ENCODE data around the gene IFRD1. TPM values are rescaled to one million over a fixed set of nuclear protein-coding genes. Genes with fewer than 3 reads are reported as not detected.
A peak's percentile ranks its signal among the peaks of the same experiment; 100 is the strongest.
"Not testable (repeated sequence)": the region's sequence is repeated elsewhere in the genome, so short reads cannot be mapped to it uniquely, and the experiment has no call there.

The IFRD1 gene
- total RNA-seq, 1 donor from 2014 or later = 88.3 TPM

DNA sequence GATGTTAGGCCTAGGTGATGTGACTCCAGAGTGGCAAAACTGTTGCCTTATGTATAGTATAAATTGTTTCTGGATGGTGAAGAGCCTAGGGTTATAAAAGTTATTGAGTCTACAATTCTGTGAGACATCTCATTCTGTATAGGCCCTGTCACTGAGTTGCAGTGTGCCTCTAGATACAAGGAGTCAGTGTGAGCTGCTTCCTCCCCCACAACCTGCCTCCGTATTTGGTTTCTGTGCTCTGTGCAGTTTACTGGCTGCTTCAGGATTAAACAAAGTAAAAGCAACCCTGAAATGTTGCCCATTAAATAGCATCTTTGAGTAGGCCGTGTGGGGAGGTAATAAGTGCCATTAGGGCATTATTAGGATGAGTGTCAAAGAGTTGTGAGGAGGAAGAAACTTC lies 1.9 kb upstream of the IFRD1 start:
- DNase-seq (ENCODE audit: low spot score) = no peak
- H3K27ac Mint-ChIP-seq = peak overlapping the region; percentile 94
- intact Hi-C loops (cut with micrococcal nuclease) = loop anchor here (5.0 kb wide), 2 partner anchors 334 to 886 kb away; partner anchors contain the start of gene IMMP2L
- no peaks in the 10 kb centered on the region for H3K27me3 Mint-ChIP-seq (ENCODE audit: insufficient read depth)
- no peaks in the 10 kb centered on the region for H3K9me3 Mint-ChIP-seq
- peak overlapping the region; percentile 92 for H3K4me3 Mint-ChIP-seq
- peaks cover 5% of the 10 kb centered on the region for H3K36me3 Mint-ChIP-seq (ENCODE audit: low read depth)
- peaks cover 47% of the 10 kb centered on the region for H3K4me1 Mint-ChIP-seq (ENCODE audit: low read depth)

DNA sequence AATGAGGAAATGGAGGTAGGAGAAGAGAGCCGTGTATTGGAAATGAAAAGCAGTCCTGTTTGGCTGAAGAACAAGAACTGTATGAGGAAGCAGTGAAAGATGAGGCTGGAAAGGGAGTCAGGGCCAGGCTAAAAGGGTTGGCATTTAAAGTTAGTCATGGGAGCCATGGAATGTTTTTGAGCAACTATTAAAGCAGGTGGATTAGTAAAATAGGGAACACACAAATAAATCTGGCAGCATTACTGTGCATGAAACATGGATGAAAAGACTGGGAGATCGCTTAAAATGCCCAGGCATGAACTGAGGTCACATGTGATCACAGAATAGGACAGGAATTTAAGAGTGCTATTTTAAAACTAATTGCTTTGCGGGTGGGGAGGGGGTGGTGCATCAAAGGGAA lies 1.4 kb upstream of the IFRD1 start:
- Mint-ChIP-seq H3K36me3 (ENCODE audit: low read depth) (peaks cover 5% of the 10 kb centered on the region), H3K4me1 (ENCODE audit: low read depth) (peaks cover 51% of the 10 kb centered on the region), H3K27ac (peak overlapping the region; percentile 94), H3K27me3 (ENCODE audit: insufficient read depth) (no peaks in the 10 kb centered on the region), H3K4me3 (peak overlapping the region; percentile 92), H3K9me3 (no peaks in the 10 kb centered on the region)
- intact Hi-C loops (cut with micrococcal nuclease) = loop anchor here (1.0 to 5.0 kb wide), 3 partner anchors 57 to 887 kb away; partner anchors contain the start of gene IMMP2L
- no peak for DNase-seq (ENCODE audit: low spot score)

GRCh38 chr7:112449353-112449752 lies 907 bp upstream of the IFRD1 start:
- Mint-ChIP-seq H3K27ac (peak overlapping the region; percentile 94), H3K4me3 (peak overlapping the region; percentile 92), H3K27me3 (ENCODE audit: insufficient read depth) (no peaks in the 10 kb centered on the region), H3K4me1 (ENCODE audit: low read depth) (peaks cover 47% of the 10 kb centered on the region), H3K9me3 (no peaks in the 10 kb centered on the region), H3K36me3 (ENCODE audit: low read depth) (peaks cover 5% of the 10 kb centered on the region)
- intact Hi-C loops (cut with micrococcal nuclease) = loop anchor here (1.0 to 5.0 kb wide), 3 partner anchors 57 to 887 kb away; partner anchors contain the start of gene IMMP2L
- peak; percentile 24 for DNase-seq (ENCODE audit: low spot score)

- H3K27me3 Mint-ChIP-seq (ENCODE audit: insufficient read depth) = no peaks in the 10 kb centered on the region
- H3K36me3 Mint-ChIP-seq (ENCODE audit: low read depth) = peaks cover 11% of the 10 kb centered on the region
- intact Hi-C loops (cut with micrococcal nuclease) = loop anchor here (1.0 to 5.0 kb wide), 9 partner anchors 28 to 1424 kb away; partner anchors contain the start of genes DOCK4, SMIM30, TMEM168 and ZNF277
- H3K27ac Mint-ChIP-seq = peak overlapping the region; percentile 94
- peaks cover 46% of the 10 kb centered on the region for H3K4me1 Mint-ChIP-seq (ENCODE audit: low read depth)
- no peaks in the 10 kb centered on the region for H3K9me3 Mint-ChIP-seq
- peak overlapping the region; percentile 92 for H3K4me3 Mint-ChIP-seq
- peak; percentile 86 for DNase-seq (ENCODE audit: low spot score)
Observed at GRCh38 chr7:112450807-112451761, 824 bp downstream of the IFRD1 start.

GRCh38 chr7:112452102-112452888 lies 2.0 kb downstream of the IFRD1 start:
- intact Hi-C loops (cut with micrococcal nuclease) = loop anchor here (5.0 kb wide), 2 partner anchors 1370 to 1425 kb away; no protein-coding TSS in a partner anchor
- Mint-ChIP-seq H3K4me3 (peak overlapping the region; percentile 92), H3K27me3 (ENCODE audit: insufficient read depth) (no peaks in the 10 kb centered on the region)

DNA sequence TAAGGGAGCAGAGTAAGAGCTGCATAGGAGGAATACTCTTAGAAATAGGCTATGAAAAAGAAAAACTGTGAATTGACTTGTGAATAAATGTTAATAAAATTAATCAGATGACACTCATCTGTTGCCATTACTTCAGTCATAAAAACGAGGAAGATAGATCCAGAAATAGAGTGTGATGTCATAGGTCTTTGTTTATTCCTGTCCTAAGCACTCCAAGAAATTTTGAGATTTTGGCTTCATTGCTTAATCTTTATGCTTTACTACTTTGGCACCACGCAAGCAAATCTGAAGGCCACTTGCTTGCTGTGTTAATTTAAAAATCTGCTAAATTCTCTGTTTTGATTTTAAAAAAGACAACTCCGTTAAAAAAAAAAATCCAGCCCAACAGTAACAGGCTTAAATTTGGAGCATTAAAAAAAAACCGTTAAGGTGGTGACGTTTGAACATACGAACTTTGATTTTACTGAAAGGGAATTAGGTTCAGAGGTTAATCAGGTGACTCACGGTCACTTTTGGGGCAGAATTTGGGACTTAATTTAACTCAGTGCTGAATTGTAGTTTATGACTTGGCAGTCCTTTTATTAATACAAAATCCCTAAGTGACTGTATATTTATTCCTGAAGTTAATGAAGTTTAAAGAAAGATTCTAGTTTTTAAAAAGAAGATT lies 3.4 kb downstream of the IFRD1 start:
- H3K36me3 Mint-ChIP-seq (ENCODE audit: low read depth) = peaks cover 13% of the 10 kb centered on the region
- intact Hi-C loops (cut with micrococcal nuclease) = loop anchor here (5.0 kb wide), 2 partner anchors 1371 to 1426 kb away; no protein-coding TSS in a partner anchor
- no peaks in the 10 kb centered on the region for H3K9me3 Mint-ChIP-seq
- no peak for DNase-seq (ENCODE audit: low spot score)
- no peaks in the 10 kb centered on the region for H3K27me3 Mint-ChIP-seq (ENCODE audit: insufficient read depth)
- peaks cover 34% of the 10 kb centered on the region for H3K4me1 Mint-ChIP-seq (ENCODE audit: low read depth)
- no peak overlapping the region for H3K4me3 Mint-ChIP-seq
- H3K27ac Mint-ChIP-seq = no peak overlapping the region

More at GRCh38 chr7:112452102-112452888, 2.0 kb downstream of the IFRD1 start:
- peak overlapping the region; percentile 82 for H3K27ac Mint-ChIP-seq
- DNase-seq (ENCODE audit: low spot score) = no peak
- H3K36me3 Mint-ChIP-seq (ENCODE audit: low read depth) = peaks cover 11% of the 10 kb centered on the region
- peaks cover 38% of the 10 kb centered on the region for H3K4me1 Mint-ChIP-seq (ENCODE audit: low read depth)
- no peaks in the 10 kb centered on the region for H3K9me3 Mint-ChIP-seq

GRCh38 chr7:112454191-112454590 lies 3.9 kb downstream of the IFRD1 start:
- H3K9me3 Mint-ChIP-seq; H3K27me3 Mint-ChIP-seq (ENCODE audit: insufficient read depth); H3K4me3 Mint-ChIP-seq; DNase-seq (ENCODE audit: low spot score); H3K27ac Mint-ChIP-seq: not testable (repeated sequence)
- intact Hi-C loops (cut with micrococcal nuclease) = loop anchor here (5.0 kb wide), 2 partner anchors 1372 to 1427 kb away; no protein-coding TSS in a partner anchor
- peaks cover 28% of the 10 kb centered on the region for H3K4me1 Mint-ChIP-seq (ENCODE audit: low read depth)
- peaks cover 18% of the 10 kb centered on the region for H3K36me3 Mint-ChIP-seq (ENCODE audit: low read depth)

GRCh38 chr7:112459645-112460044 lies 9.4 kb downstream of the IFRD1 start:
- H3K4me1 Mint-ChIP-seq (ENCODE audit: low read depth) = no peaks in the 10 kb centered on the region
- peaks cover 48% of the 10 kb centered on the region for H3K36me3 Mint-ChIP-seq (ENCODE audit: low read depth)
- intact Hi-C loops (cut with micrococcal nuclease) = no loop called here
- H3K27ac Mint-ChIP-seq = no peak overlapping the region
- no peaks in the 10 kb centered on the region for H3K27me3 Mint-ChIP-seq (ENCODE audit: insufficient read depth)
- no peak for DNase-seq (ENCODE audit: low spot score)
- H3K9me3 Mint-ChIP-seq = no peaks in the 10 kb centered on the region
- no peak overlapping the region for H3K4me3 Mint-ChIP-seq

DNA sequence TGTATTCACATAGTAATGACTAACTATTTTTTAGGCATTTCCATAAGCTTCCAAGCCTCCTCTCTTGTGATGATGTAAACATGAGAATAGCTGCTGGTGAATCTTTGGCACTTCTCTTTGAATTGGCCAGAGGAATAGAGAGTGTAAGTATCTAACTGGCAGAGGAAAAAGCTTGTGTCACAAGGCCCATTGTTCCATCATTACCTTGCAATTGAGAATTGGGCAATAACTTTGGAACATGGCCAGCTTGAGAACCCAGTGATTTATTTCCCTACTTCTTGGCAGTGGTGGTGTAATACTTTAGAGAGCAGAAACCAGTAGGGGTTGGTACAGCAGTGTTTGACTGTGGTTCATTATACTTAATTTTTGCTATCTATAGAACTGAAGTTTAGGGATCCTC lies 12.0 kb downstream of the IFRD1 start:
- no peak overlapping the region for H3K27ac Mint-ChIP-seq
- H3K27me3 Mint-ChIP-seq (ENCODE audit: insufficient read depth) = no peaks in the 10 kb centered on the region
- H3K4me3 Mint-ChIP-seq = no peak overlapping the region
- no peaks in the 10 kb centered on the region for H3K4me1 Mint-ChIP-seq (ENCODE audit: low read depth)
- intact Hi-C loops (cut with micrococcal nuclease) = no loop called here
- peaks cover 53% of the 10 kb centered on the region for H3K36me3 Mint-ChIP-seq (ENCODE audit: low read depth)
- no peaks in the 10 kb centered on the region for H3K9me3 Mint-ChIP-seq
- no peak for DNase-seq (ENCODE audit: low spot score)

GRCh38 chr7:112467867-112468266 lies 17.6 kb downstream of the IFRD1 start:
- intact Hi-C loops (cut with micrococcal nuclease) = no loop called here
- H3K4me3 Mint-ChIP-seq = no peak overlapping the region

GRCh38 chr7:112470194-112470593 lies 19.9 kb downstream of the IFRD1 start:
- Mint-ChIP-seq H3K9me3 (no peaks in the 10 kb centered on the region), H3K4me3 (no peak overlapping the region), H3K27me3 (ENCODE audit: insufficient read depth) (no peaks in the 10 kb centered on the region), H3K36me3 (ENCODE audit: low read depth) (peaks cover 50% of the 10 kb centered on the region), H3K4me1 (ENCODE audit: low read depth) (no peaks in the 10 kb centered on the region), H3K27ac (no peak overlapping the region)
- no peak for DNase-seq (ENCODE audit: low spot score)
- intact Hi-C loops (cut with micrococcal nuclease) = no loop called here

More at GRCh38 chr7:112467867-112468266, 17.6 kb downstream of the IFRD1 start:
- peaks cover 55% of the 10 kb centered on the region for H3K36me3 Mint-ChIP-seq (ENCODE audit: low read depth)
- DNase-seq (ENCODE audit: low spot score) = no peak
- no peak overlapping the region for H3K27ac Mint-ChIP-seq
- H3K4me1 Mint-ChIP-seq (ENCODE audit: low read depth) = no peaks in the 10 kb centered on the region
- no peaks in the 10 kb centered on the region for H3K27me3 Mint-ChIP-seq (ENCODE audit: insufficient read depth)
- no peaks in the 10 kb centered on the region for H3K9me3 Mint-ChIP-seq

DNA sequence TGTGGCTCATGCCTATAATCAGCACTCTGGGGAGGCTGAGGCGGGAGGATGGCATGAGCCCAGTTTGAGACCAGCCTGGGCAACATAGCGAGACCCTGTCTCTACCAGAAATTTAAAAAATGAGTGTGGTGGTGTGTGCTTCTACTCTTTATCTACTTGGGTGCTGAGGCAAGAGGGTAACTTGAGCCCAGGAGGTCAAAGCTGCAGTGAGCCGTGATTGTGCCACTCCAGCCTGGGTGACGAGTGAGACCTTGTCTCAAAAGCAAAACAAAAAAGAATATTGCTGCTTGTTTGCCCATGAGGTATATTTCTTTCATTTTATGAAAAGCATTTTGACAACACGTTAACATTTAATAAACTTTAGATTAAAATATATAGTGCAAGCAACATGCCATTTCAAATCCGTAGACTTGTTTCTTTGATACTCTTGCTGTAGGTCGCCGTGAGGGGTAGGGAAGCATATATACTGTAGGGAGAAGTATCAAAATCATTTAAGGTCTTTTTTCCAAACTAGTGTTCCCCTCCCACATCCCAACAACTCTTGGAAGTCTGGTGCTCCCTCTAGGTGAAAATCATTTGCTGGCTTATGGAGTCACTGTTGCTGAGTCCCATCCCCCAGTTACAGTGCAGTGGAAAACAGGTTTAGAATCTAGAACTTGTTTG lies 26.3 kb downstream of the IFRD1 start:
- Mint-ChIP-seq H3K9me3 (no peaks in the 10 kb centered on the region), H3K4me3 (no peak overlapping the region), H3K36me3 (ENCODE audit: low read depth) (peaks cover 36% of the 10 kb centered on the region), H3K27me3 (ENCODE audit: insufficient read depth) (no peaks in the 10 kb centered on the region), H3K4me1 (ENCODE audit: low read depth) (no peaks in the 10 kb centered on the region), H3K27ac (no peak overlapping the region)
- intact Hi-C loops (cut with micrococcal nuclease) = no loop called here
- DNase-seq (ENCODE audit: low spot score) = no peak

All from activated T-helper 1 cell treated with anti-CD3 and anti-CD28 coated beads, Interleukin-12 subunit alpha, Interleukin-12 subunit beta, Interleukin-2, Interleukin-4 antibody, amounts not matched to agents 30 ng/mL and 10 ng/mL and 1 ng/mL, durations not matched to agents 14 hours and 24 hours and 36 hours (primary cell).